Endothelial cell of umbilical vein (primary cell): ENCODE data around the gene ADAMTSL3. TPM values are rescaled to one million over a fixed set of nuclear protein-coding genes. Genes with fewer than 3 reads are reported as not detected.

Source experiments
- BruUV-seq: library from RNA; stranded (reverse); fragments of 400-500 nt; replicated peaks from 2 replicates; lab custom pipeline; 2021; lab: Mats Ljungman, UMichigan
- CTCF ChIA-PET: fragments of 300-600, 350-600 bp; sonication (Branson Sonifier 250); formaldehyde crosslinking; loops from one replicate; lab custom pipeline; 2021; ENCODE audit warnings: antibody characterized with exemption, inconsistent platforms; lab: Charles Lee
- POLR2A ChIA-PET: fragments of 300-600, 350-600 bp; sonication (Branson Sonifier 250); formaldehyde crosslinking; loops from one replicate; lab custom pipeline; 2021; ENCODE audit warnings: antibody characterized with exemption, inconsistent platforms; lab: Charles Lee
- DNase-seq: peaks from one replicate; pipeline ENCODE4 v3.0.0-alpha.2; 2011; ENCODE audit warnings: low read depth, low spot score
- FAIRE-seq: peaks from 2 replicates; lab custom pipeline; 2011; peaks lifted over from hg19 to GRCh38; lab: Jason Lieb, UNC
- H2AFZ ChIP-seq: 2 replicates; pipeline ENCODE4 v1.6.0; 2012; ENCODE audit warnings: low read depth, low read length, control low read depth, inconsistent platforms
- H3K27ac ChIP-seq: 2 replicates; pipeline ENCODE4 v1.5.1; 2011; ENCODE audit warnings: low read depth, mild to moderate bottlenecking, control low read depth, low read length, moderate library complexity; ENCODE audit not compliant: insufficient read depth
- H3K27me3 ChIP-seq, 2 experiments: 2 replicates each; pipeline versions ENCODE4 v1.6.0 to v1.6.1; 2011; ENCODE audit warnings: low read length in 2 of 2, mixed read lengths in 1 of 2; ENCODE audit not compliant: control insufficient read depth in 2 of 2, insufficient read depth in 2 of 2
- H3K36me3 ChIP-seq, 2 experiments: 2 replicates in 1 of 2; 3 replicates in 1 of 2; pipeline ENCODE4 v1.5.1; 2011; ENCODE audit warnings: low read length in 2 of 2, mild to moderate bottlenecking in 1 of 2, moderate library complexity in 1 of 2; ENCODE audit not compliant: control insufficient read depth in 2 of 2, insufficient read depth in 2 of 2; ENCODE audit errors: extremely low read depth in 1 of 2
- H3K4me1 ChIP-seq: 3 replicates; pipeline ENCODE4 v1.5.1; 2011; ENCODE audit warnings: mild to moderate bottlenecking, low read length; ENCODE audit not compliant: control insufficient read depth, insufficient read depth; ENCODE audit errors: extremely low read depth
- H3K4me2 ChIP-seq: 2 replicates; pipeline ENCODE4 v1.6.1; 2011; ENCODE audit warnings: low read length, control low read depth, mixed read lengths; ENCODE audit not compliant: insufficient read depth
- H3K4me3 ChIP-seq, 3 experiments: fragments of 200-600 bp in 1 of 3; sonication (generic), shearing (Covaris generic) in 1 of 3; replicated peaks in 1 of 3; 2 replicates each; pipeline ENCODE4 v1.5.1; 2011 to 2016; ENCODE audit warnings: control low read depth in 3 of 3, low read length in 3 of 3, mild to moderate bottlenecking in 2 of 3, inconsistent platforms in 1 of 3, low read depth in 1 of 3, moderate library complexity in 1 of 3; ENCODE audit not compliant: insufficient read depth in 1 of 3
- H3K79me2 ChIP-seq: 2 replicates; pipeline ENCODE4 v1.6.0; 2012; ENCODE audit warnings: low read length, inconsistent platforms; ENCODE audit not compliant: control insufficient read depth, insufficient read depth
- H3K9ac ChIP-seq: replicated peaks from 2 replicates; pipeline ENCODE3; 2011; ENCODE audit warnings: low read length, control low read depth; ENCODE audit not compliant: insufficient read depth; ENCODE audit errors: extremely low read depth
- H3K9me1 ChIP-seq: replicated peaks from 3 replicates; pipeline ENCODE4 v1.6.0; 2011; ENCODE audit warnings: mild to moderate bottlenecking, low read length; ENCODE audit not compliant: control insufficient read depth, insufficient read depth; ENCODE audit errors: extremely low read depth
- H3K9me3 ChIP-seq: replicated peaks from 2 replicates; pipeline ENCODE4 v1.5.1; 2012; ENCODE audit warnings: low read length, inconsistent platforms; ENCODE audit not compliant: control insufficient read depth, insufficient read depth
- H4K20me1 ChIP-seq: replicated peaks from 2 replicates; pipeline ENCODE3; 2011; ENCODE audit warnings: mild to moderate bottlenecking, low read length; ENCODE audit not compliant: control insufficient read depth, insufficient read depth; ENCODE audit errors: extremely low read depth
- CTCF ChIP-seq, 2 donors: IDR thresholded peaks; 1 replicate in 1 of 2; 2 replicates in 1 of 2; pipeline ENCODE4 v1.5.1; 2011; ENCODE audit warnings: low read length in 2 of 2, mild to moderate bottlenecking in 2 of 2, moderate library complexity in 2 of 2, control low read depth in 1 of 2, inconsistent platforms in 1 of 2, low read depth in 1 of 2; ENCODE audit not compliant: insufficient read depth in 1 of 2; ENCODE audit errors: extremely low read depth in 1 of 2
- EZH2 ChIP-seq: IDR thresholded peaks from 2 replicates; pipeline ENCODE4 v1.6.1; 2012; ENCODE audit warnings: borderline replicate concordance, low read depth, mild to moderate bottlenecking, moderate library complexity, low read length, inconsistent platforms; ENCODE audit not compliant: severe bottlenecking
- FOS ChIP-seq: IDR thresholded peaks from 2 replicates; pipeline ENCODE4 v1.6.1; 2011; ENCODE audit warnings: mild to moderate bottlenecking, low read length, moderate library complexity, borderline replicate concordance; ENCODE audit not compliant: insufficient read depth
- GATA2 ChIP-seq: IDR thresholded peaks from 2 replicates; pipeline ENCODE4 v1.7.0; 2011; ENCODE audit warnings: low read depth, mild to moderate bottlenecking, moderate library complexity, mixed read lengths, low read length; ENCODE audit not compliant: insufficient read length, insufficient read depth
- JUN ChIP-seq: IDR thresholded peaks from 2 replicates; pipeline ENCODE4 v1.6.1; 2011; ENCODE audit warnings: borderline replicate concordance, low read depth; ENCODE audit not compliant: insufficient read length, insufficient read depth
- MAX ChIP-seq: IDR thresholded peaks from 2 replicates; pipeline ENCODE4 v1.6.1; 2011; ENCODE audit not compliant: insufficient read depth, insufficient read length
- MYC ChIP-seq: IDR thresholded peaks from one replicate; pipeline ENCODE4 v1.6.1; 2011; ENCODE audit warnings: mild to moderate bottlenecking, low read depth, low read length
- POLR2AphosphoS5 ChIP-seq: IDR thresholded peaks from 2 replicates; pipeline ENCODE4 v1.6.1; 2012; ENCODE audit warnings: low read depth, mild to moderate bottlenecking, control low read depth, low read length, moderate library complexity; ENCODE audit not compliant: insufficient read depth
- dilution Hi-C: fragments of 300-500 bp; cut with MboI; formaldehyde crosslinking; loops from one replicate; pipeline ENCODE4 v1.15.0; 2019; ENCODE audit warnings: low sequenced_read_pairs; ENCODE audit not compliant: extremely low pct_ligation_motif_present
- intact Hi-C: fragments of 100-400 bp; cut with micrococcal nuclease; formaldehyde crosslinking; loops from one replicate; pipeline ENCODE4 v1.10.0; 2022
- polyA plus RNA-seq, 4 experiments: library from polyadenylated mRNA; depleted of rRNA in 3 of 4; stranded (reverse) in 3 of 4; unstranded in 1 of 4; fragments of >200 nt; gene quantifications; 2 replicates each; pipeline versions ENCODE4 v1.2.1 to v1.2.3, GENCODE V29; 2011 to 2012; ENCODE audit warnings: missing spikeins in 1 of 4
- total RNA-seq: library from RNA; stranded (reverse); gene quantifications from 2 replicates; pipeline ENCODE4 v1.2.3, GENCODE V29; 2021

The ADAMTSL3 gene
- total and polyA plus RNA-seq, 2 donors (not counting 3 experiments of a cell fraction or from before 2014, with no cell fraction given) = not detected

GRCh38 chr15:83713242-83713641, 59.3 kb downstream of the ADAMTSL3 start:
- intact Hi-C loops = no loop called here
- DNase-seq = no peak
- dilution Hi-C loops = no loop called here
- Histone ChIP-seq H3K4me3 (no peak overlapping the region), H3K79me2 (no peaks in the 10 kb centered on the region), H2AFZ (no peak overlapping the region), H3K9me1 (no peaks in the 10 kb centered on the region), H3K4me1 (no peaks in the 10 kb centered on the region), H3K36me3 (no peaks in the 10 kb centered on the region), H3K9me3 (no peaks in the 10 kb centered on the region), H3K9ac (no peak overlapping the region), H4K20me1 (no peaks in the 10 kb centered on the region), H3K27me3 (no peaks in the 10 kb centered on the region), H3K27ac (no peak overlapping the region), H3K4me2 (no peak overlapping the region)
- BruUV-seq = no TSS peak
- CTCF ChIA-PET = no interaction called here
- FAIRE-seq = no peak
- POLR2A ChIA-PET = no interaction called here
- no peak for TF ChIP-seq FOS
- TF ChIP-seq MAX = no peak
- no peak for TF ChIP-seq CTCF (IDR thresholded peaks at IDR 0.05; ENCODE audit: extremely low read depth in 1 of 2, insufficient read depth in 1 of 2, low read depth in 1 of 2, low read length in 2 of 2)
- TF ChIP-seq GATA2 = no peak
- no peak for TF ChIP-seq EZH2
- no peak for TF ChIP-seq JUN
- no peak for TF ChIP-seq POLR2AphosphoS5
- TF ChIP-seq MYC = no peak
